ENCODE measurements around the gene FKBP10. TPM values are rescaled to one million over a fixed set of nuclear protein-coding genes. Genes with fewer than 3 reads are reported as not detected.

The FKBP10 gene
- total RNA-seq, 1 experiment from 2014 or later: 1.9 TPM

GRCh38 chr17:41860254-41860931 is 47.6 kb downstream of the FKBP10 start:
- no peak overlapping the region for H3K9ac ChIP-seq (ENCODE audit: low read length)
- H3K4me1 ChIP-seq (ENCODE audit: low read length): peaks cover 17% of the 10 kb centered on the region
- DNase-seq: no peak
- no peaks in the 10 kb centered on the region for H3K9me2 ChIP-seq (replicated peaks; ENCODE audit: insufficient read depth, low read length)
- no peaks in the 10 kb centered on the region for H3K36me3 ChIP-seq (ENCODE audit: insufficient read depth, low read length)
- H4K20me1 ChIP-seq (ENCODE audit: insufficient read depth, low read depth, low read length): peaks cover 16% of the 10 kb centered on the region; the same call in 1 of the 2 replicates
- no peak overlapping the region for H3K27ac ChIP-seq (ENCODE audit: low read length)
- H3K27me3 ChIP-seq (ENCODE audit: low read length): no peaks in the 10 kb centered on the region
- no peaks in the 10 kb centered on the region for H3K9me3 ChIP-seq (ENCODE audit: low read length)
- no peak overlapping the region for H3K4me2 ChIP-seq (ENCODE audit: low read depth, low read length, poor library complexity, severe bottlenecking)
- peaks cover 83% of the 10 kb centered on the region for H3K79me2 ChIP-seq (ENCODE audit: low read length)
- H3K4me3 ChIP-seq (ENCODE audit: low read length): no peak overlapping the region
- no peak overlapping the region for H2AFZ ChIP-seq (ENCODE audit: low read length)

GRCh38 chr17:41863074-41863848 is 50.5 kb downstream of the FKBP10 start:
- Histone ChIP-seq H3K9me2 (replicated peaks; ENCODE audit: insufficient read depth, low read length) (no peaks in the 10 kb centered on the region), H3K4me2 (ENCODE audit: low read depth, low read length, poor library complexity, severe bottlenecking) (peak overlapping the region; percentile 87), H3K9me3 (ENCODE audit: low read length) (no peaks in the 10 kb centered on the region), H2AFZ (ENCODE audit: low read length) (no peak overlapping the region), H3K4me3 (ENCODE audit: low read length) (peak overlapping the region; percentile 90), H3K79me2 (ENCODE audit: low read length) (peaks cover 65% of the 10 kb centered on the region), H3K4me1 (ENCODE audit: low read length) (peaks cover 31% of the 10 kb centered on the region), H4K20me1 (ENCODE audit: insufficient read depth, low read depth, low read length) (peaks cover 16% of the 10 kb centered on the region; the same call in 1 of the 2 replicates), H3K27ac (ENCODE audit: low read length) (no peak overlapping the region), H3K36me3 (ENCODE audit: insufficient read depth, low read length) (peaks cover 4% of the 10 kb centered on the region), H3K9ac (ENCODE audit: low read length) (peak overlapping the region; percentile 93), H3K27me3 (ENCODE audit: low read length) (no peaks in the 10 kb centered on the region)
- DNase-seq: no peak

GRCh38 chr17:41864498-41864835 is 51.7 kb downstream of the FKBP10 start:
- Histone ChIP-seq H3K9ac (ENCODE audit: low read length) (peak overlapping the region; percentile 93), H3K4me1 (ENCODE audit: low read length) (peaks cover 31% of the 10 kb centered on the region), H3K9me3 (ENCODE audit: low read length) (no peaks in the 10 kb centered on the region), H2AFZ (ENCODE audit: low read length) (peak overlapping the region; percentile 51; the same call in 1 of the 2 replicates), H3K27ac (ENCODE audit: low read length) (peak overlapping the region; percentile 56; the same call in 1 of the 2 replicates), H3K9me2 (replicated peaks; ENCODE audit: insufficient read depth, low read length) (no peaks in the 10 kb centered on the region), H3K4me3 (ENCODE audit: low read length) (peak overlapping the region; percentile 90), H3K36me3 (ENCODE audit: insufficient read depth, low read length) (peaks cover 11% of the 10 kb centered on the region), H4K20me1 (ENCODE audit: insufficient read depth, low read depth, low read length) (peaks cover 13% of the 10 kb centered on the region; the same call in 1 of the 2 replicates), H3K79me2 (ENCODE audit: low read length) (peaks cover 54% of the 10 kb centered on the region), H3K27me3 (ENCODE audit: low read length) (no peaks in the 10 kb centered on the region), H3K4me2 (ENCODE audit: low read depth, low read length, poor library complexity, severe bottlenecking) (peak overlapping the region; percentile 87)
- no peak for DNase-seq

- Histone ChIP-seq H3K9me3 (ENCODE audit: low read length) (no peaks in the 10 kb centered on the region), H3K79me2 (ENCODE audit: low read length) (peaks cover 49% of the 10 kb centered on the region), H3K4me1 (ENCODE audit: low read length) (peaks cover 31% of the 10 kb centered on the region), H3K36me3 (ENCODE audit: insufficient read depth, low read length) (peaks cover 15% of the 10 kb centered on the region), H3K9ac (ENCODE audit: low read length) (peak within 1 kb of the TSS; percentile 93), H3K4me2 (ENCODE audit: low read depth, low read length, poor library complexity, severe bottlenecking) (peak within 1 kb of the TSS; percentile 87), H2AFZ (ENCODE audit: low read length) (peak within 1 kb of the TSS; percentile 51; the same call in 1 of the 2 replicates), H4K20me1 (ENCODE audit: insufficient read depth, low read depth, low read length) (peaks cover 13% of the 10 kb centered on the region; the same call in 1 of the 2 replicates), H3K27me3 (ENCODE audit: low read length) (no peaks in the 10 kb centered on the region), H3K4me3 (ENCODE audit: low read length) (peak within 1 kb of the TSS; percentile 90), H3K9me2 (replicated peaks; ENCODE audit: insufficient read depth, low read length) (no peaks in the 10 kb centered on the region), H3K27ac (ENCODE audit: low read length) (peak within 1 kb of the TSS; percentile 56)
- DNase-seq: peak; percentile 96
Measured at GRCh38 chr17:41864836-41865595, 52.2 kb downstream of the FKBP10 start, which contains the start of gene KLHL11. Gene KLHL11, minus strand, starts transcription at chr17:41865423. Its CDS starts 53 bp downstream, at chr17:41865370.

GRCh38 chr17:41865596-41865893 is 52.7 kb downstream of the FKBP10 start:
- no peaks in the 10 kb centered on the region for H3K27me3 ChIP-seq (ENCODE audit: low read length)
- peak overlapping the region; percentile 87 for H3K4me2 ChIP-seq (ENCODE audit: low read depth, low read length, poor library complexity, severe bottlenecking)
- no peak overlapping the region for H3K27ac ChIP-seq (ENCODE audit: low read length)
- peak overlapping the region; percentile 49 for H3K9ac ChIP-seq (ENCODE audit: low read length)
- no peak overlapping the region; the same call in 1 of the 2 replicates for H3K4me3 ChIP-seq (ENCODE audit: low read length)
- H3K79me2 ChIP-seq (ENCODE audit: low read length): peaks cover 44% of the 10 kb centered on the region
- no peaks in the 10 kb centered on the region for H3K9me3 ChIP-seq (ENCODE audit: low read length)
- H3K36me3 ChIP-seq (ENCODE audit: insufficient read depth, low read length): peaks cover 18% of the 10 kb centered on the region
- peaks cover 31% of the 10 kb centered on the region for H3K4me1 ChIP-seq (ENCODE audit: low read length)
- H4K20me1 ChIP-seq (ENCODE audit: insufficient read depth, low read depth, low read length): peaks cover 13% of the 10 kb centered on the region; the same call in 1 of the 2 replicates
- DNase-seq: no peak
- H2AFZ ChIP-seq (ENCODE audit: low read length): no peak overlapping the region
- no peaks in the 10 kb centered on the region for H3K9me2 ChIP-seq (replicated peaks; ENCODE audit: insufficient read depth, low read length)

GRCh38 chr17:41868568-41868967 is 55.8 kb downstream of the FKBP10 start:
- Histone ChIP-seq H3K4me3 (ENCODE audit: low read length) (no peak overlapping the region), H2AFZ (ENCODE audit: low read length) (no peak overlapping the region), H3K79me2 (ENCODE audit: low read length) (peaks cover 16% of the 10 kb centered on the region), H3K27ac (ENCODE audit: low read length) (no peak overlapping the region), H3K36me3 (ENCODE audit: insufficient read depth, low read length) (peaks cover 29% of the 10 kb centered on the region), H3K4me2 (ENCODE audit: low read depth, low read length, poor library complexity, severe bottlenecking) (no peak overlapping the region), H4K20me1 (ENCODE audit: insufficient read depth, low read depth, low read length) (peaks cover 9% of the 10 kb centered on the region; the same call in 1 of the 2 replicates), H3K27me3 (ENCODE audit: low read length) (no peaks in the 10 kb centered on the region), H3K4me1 (ENCODE audit: low read length) (peaks cover 19% of the 10 kb centered on the region), H3K9me3 (ENCODE audit: low read length) (no peaks in the 10 kb centered on the region), H3K9ac (ENCODE audit: low read length) (no peak overlapping the region), H3K9me2 (replicated peaks; ENCODE audit: insufficient read depth, low read length) (no peaks in the 10 kb centered on the region)
- DNase-seq: no peak

- Histone ChIP-seq H3K4me3 (ENCODE audit: low read length) (no peak overlapping the region), H3K27ac (ENCODE audit: low read length) (no peak overlapping the region), H3K79me2 (ENCODE audit: low read length) (peaks cover 7% of the 10 kb centered on the region), H3K4me1 (ENCODE audit: low read length) (peaks cover 14% of the 10 kb centered on the region), H4K20me1 (ENCODE audit: insufficient read depth, low read depth, low read length) (0 out of 2 replicates have a peak, but pooled peaks cover under 1% of the 10 kb centered on the region), H2AFZ (ENCODE audit: low read length) (no peak overlapping the region), H3K9me3 (ENCODE audit: low read length) (no peaks in the 10 kb centered on the region), H3K4me2 (ENCODE audit: low read depth, low read length, poor library complexity, severe bottlenecking) (no peak overlapping the region), H3K36me3 (ENCODE audit: insufficient read depth, low read length) (peaks cover 31% of the 10 kb centered on the region), H3K27me3 (ENCODE audit: low read length) (no peaks in the 10 kb centered on the region), H3K9ac (ENCODE audit: low read length) (no peak overlapping the region), H3K9me2 (replicated peaks; ENCODE audit: insufficient read depth, low read length) (no peaks in the 10 kb centered on the region)
- no peak for DNase-seq
Measured at GRCh38 chr17:41869426-41869825, 56.6 kb downstream of the FKBP10 start.

Measured in Karpas-422 (cell line).